Measurements from ENCODE around the gene PIH1D2. TPM values are rescaled to one million over a fixed set of nuclear protein-coding genes. Genes with fewer than 3 reads are reported as not detected.
A peak's percentile ranks its signal among the peaks of the same experiment; 100 is the strongest.
"Not testable (repeated sequence)": the region's sequence is repeated elsewhere in the genome, so short reads cannot be mapped to it uniquely, and the experiment has no call there.

PIH1D2 gene
- polyA plus RNA-seq, 4 donors: 0.67 to 1.2 (median 1.1) TPM; not detected in 1

GRCh38 chr11:112106070-112106469 is 32.3 kb upstream of the PIH1D2 start:
- FAIRE-seq: no peak
- H3K9me3 ChIP-seq (ENCODE audit: control insufficient read depth in 2 of 2, insufficient read depth in 1 of 2, low read depth in 1 of 2, low read length in 1 of 2): no peaks in the 10 kb centered on the region
- H3K27ac ChIP-seq (ENCODE audit: low read depth in 1 of 3, low read length in 2 of 3): no peak overlapping the region
- peak; percentile 16 to 51 for DNase-seq
- WGBS, 3 donors: 41 to 68% (median 58%) methylated on average over 8 of the region's 8 CpGs
- no peaks in the 10 kb centered on the region for H3K4me1 ChIP-seq (ENCODE audit: control insufficient read depth in 3 of 3, insufficient read depth in 2 of 3, low read depth in 1 of 3, low read length in 2 of 3)
- no peak overlapping the region for H3K4me3 ChIP-seq (ENCODE audit: low read depth in 1 of 3, low read length in 3 of 3)
- peaks cover 0 to 4% (median 2%) of the 10 kb centered on the region in 3 donors for H3K36me3 ChIP-seq (ENCODE audit: control insufficient read depth in 3 of 3, insufficient read depth in 2 of 3, low read depth in 1 of 3, low read length in 3 of 3)
- H3K27me3 ChIP-seq (ENCODE audit: control insufficient read depth in 3 of 3, insufficient read depth in 3 of 3, low read length in 3 of 3): no peaks in the 10 kb centered on the region

GRCh38 chr11:112103446-112103845 is 29.6 kb upstream of the PIH1D2 start:
- Histone ChIP-seq H3K27me3 (ENCODE audit: control insufficient read depth in 3 of 3, insufficient read depth in 3 of 3, low read length in 3 of 3) (no peaks in the 10 kb centered on the region), H3K36me3 (ENCODE audit: control insufficient read depth in 3 of 3, insufficient read depth in 2 of 3, low read depth in 1 of 3, low read length in 3 of 3) (peaks cover 0 to 4% (median 2%) of the 10 kb centered on the region in 3 donors), H3K9me3 (ENCODE audit: control insufficient read depth in 2 of 2, insufficient read depth in 1 of 2, low read depth in 1 of 2, low read length in 1 of 2) (no peaks in the 10 kb centered on the region), H3K4me1 (ENCODE audit: control insufficient read depth in 3 of 3, insufficient read depth in 2 of 3, low read depth in 1 of 3, low read length in 2 of 3) (no peaks in the 10 kb centered on the region), H3K27ac (ENCODE audit: low read depth in 1 of 3, low read length in 2 of 3) (no peak overlapping the region), H3K4me3 (ENCODE audit: low read depth in 1 of 3, low read length in 3 of 3) (no peak overlapping the region)
- no peak for DNase-seq
- FAIRE-seq: no peak
- WGBS, 3 donors: 70 to 81% (median 72%) methylated on average over 6 of the region's 6 CpGs

- WGBS, 3 donors: 69 to 75% (median 71%) methylated on average over 2 of the region's 2 CpGs
- Histone ChIP-seq H3K27me3 (ENCODE audit: control insufficient read depth in 3 of 3, insufficient read depth in 3 of 3, low read length in 3 of 3) (no peaks in the 10 kb centered on the region), H3K27ac (ENCODE audit: low read depth in 1 of 3, low read length in 2 of 3) (no peak overlapping the region), H3K4me1 (ENCODE audit: control insufficient read depth in 3 of 3, insufficient read depth in 2 of 3, low read depth in 1 of 3, low read length in 2 of 3) (no peaks in the 10 kb centered on the region), H3K4me3 (ENCODE audit: low read depth in 1 of 3, low read length in 3 of 3) (no peak overlapping the region), H3K36me3 (ENCODE audit: control insufficient read depth in 3 of 3, insufficient read depth in 2 of 3, low read depth in 1 of 3, low read length in 3 of 3) (peaks cover 0 to 8% (median 6%) of the 10 kb centered on the region in 3 donors), H3K9me3 (ENCODE audit: control insufficient read depth in 2 of 2, insufficient read depth in 1 of 2, low read depth in 1 of 2, low read length in 1 of 2) (no peaks in the 10 kb centered on the region)
- DNase-seq (no peak), FAIRE-seq (no peak)
Observed at GRCh38 chr11:112100462-112100861, 26.6 kb upstream of the PIH1D2 start.

GRCh38 chr11:112097734-112098528 is 24.1 kb upstream of the PIH1D2 start:
- WGBS, 3 donors: 90 to 96% (median 95%) methylated on average over 11 of the region's 11 CpGs
- no peaks in the 10 kb centered on the region for H3K27me3 ChIP-seq (ENCODE audit: control insufficient read depth in 3 of 3, insufficient read depth in 3 of 3, low read length in 3 of 3)
- FAIRE-seq: no peak
- H3K4me3 ChIP-seq (ENCODE audit: low read depth in 1 of 3, low read length in 3 of 3): no peak overlapping the region
- DNase-seq: no peak
- no peaks in the 10 kb centered on the region for H3K9me3 ChIP-seq (ENCODE audit: control insufficient read depth in 2 of 2, insufficient read depth in 1 of 2, low read depth in 1 of 2, low read length in 1 of 2)
- H3K27ac ChIP-seq (ENCODE audit: low read depth in 1 of 3, low read length in 2 of 3): no peak overlapping the region
- peaks cover 0 to 14% (median 9%) of the 10 kb centered on the region in 3 donors for H3K36me3 ChIP-seq (ENCODE audit: control insufficient read depth in 3 of 3, insufficient read depth in 2 of 3, low read depth in 1 of 3, low read length in 3 of 3)
- H3K4me1 ChIP-seq (ENCODE audit: control insufficient read depth in 3 of 3, insufficient read depth in 2 of 3, low read depth in 1 of 3, low read length in 2 of 3): no peaks in the 10 kb centered on the region

- DNase-seq (no peak), FAIRE-seq (no peak)
- H3K27ac ChIP-seq (ENCODE audit: low read depth in 1 of 3, low read length in 2 of 3): no peak overlapping the region
Observed at GRCh38 chr11:112096194-112096593, 22.4 kb upstream of the PIH1D2 start.

GRCh38 chr11:112095302-112095701 is 21.5 kb upstream of the PIH1D2 start:
- H3K36me3 ChIP-seq (ENCODE audit: control insufficient read depth in 3 of 3, insufficient read depth in 2 of 3, low read depth in 1 of 3, low read length in 3 of 3): peaks cover 10 to 25% (median 18%) of the 10 kb centered on the region in 3 donors
- not testable (repeated sequence) for H3K9me3 ChIP-seq (ENCODE audit: control insufficient read depth in 2 of 2, insufficient read depth in 1 of 2, low read depth in 1 of 2, low read length in 1 of 2); H3K27ac ChIP-seq (ENCODE audit: low read depth in 1 of 3, low read length in 2 of 3); H3K27me3 ChIP-seq (ENCODE audit: control insufficient read depth in 3 of 3, insufficient read depth in 3 of 3, low read length in 3 of 3); H3K4me1 ChIP-seq (ENCODE audit: control insufficient read depth in 3 of 3, insufficient read depth in 2 of 3, low read depth in 1 of 3, low read length in 2 of 3); FAIRE-seq; H3K4me3 ChIP-seq (ENCODE audit: low read depth in 1 of 3, low read length in 3 of 3); DNase-seq
- WGBS, 3 donors: 96 to 97% (median 97%) methylated on average over 2 of the region's 2 CpGs

More at GRCh38 chr11:112096194-112096593, 22.4 kb upstream of the PIH1D2 start:
- H3K4me3 ChIP-seq (ENCODE audit: low read depth in 1 of 3, low read length in 3 of 3): no peak overlapping the region
- H3K36me3 ChIP-seq (ENCODE audit: control insufficient read depth in 3 of 3, insufficient read depth in 2 of 3, low read depth in 1 of 3, low read length in 3 of 3): peaks cover 8 to 21% (median 15%) of the 10 kb centered on the region in 3 donors
- H3K4me1 ChIP-seq (ENCODE audit: control insufficient read depth in 3 of 3, insufficient read depth in 2 of 3, low read depth in 1 of 3, low read length in 2 of 3): no peaks in the 10 kb centered on the region
- no peaks in the 10 kb centered on the region for H3K27me3 ChIP-seq (ENCODE audit: control insufficient read depth in 3 of 3, insufficient read depth in 3 of 3, low read length in 3 of 3)
- H3K9me3 ChIP-seq (ENCODE audit: control insufficient read depth in 2 of 2, insufficient read depth in 1 of 2, low read depth in 1 of 2, low read length in 1 of 2): no peaks in the 10 kb centered on the region

GRCh38 chr11:112087212-112087611 is 13.4 kb upstream of the PIH1D2 start:
- WGBS, 3 donors: 16 to 20% (median 18%) methylated on average over 10 of the region's 10 CpGs
- H3K27ac ChIP-seq (ENCODE audit: low read depth in 1 of 3, low read length in 2 of 3): peak overlapping the region; percentile 31 to 89 (median 60)
- no peak for DNase-seq
- peaks cover 0 to 11% (median 8%) of the 10 kb centered on the region in 3 donors for H3K4me1 ChIP-seq (ENCODE audit: control insufficient read depth in 3 of 3, insufficient read depth in 2 of 3, low read depth in 1 of 3, low read length in 2 of 3)
- H3K9me3 ChIP-seq (ENCODE audit: control insufficient read depth in 2 of 2, insufficient read depth in 1 of 2, low read depth in 1 of 2, low read length in 1 of 2): no peaks in the 10 kb centered on the region
- H3K27me3 ChIP-seq (ENCODE audit: control insufficient read depth in 3 of 3, insufficient read depth in 3 of 3, low read length in 3 of 3): no peaks in the 10 kb centered on the region
- FAIRE-seq: no peak
- H3K36me3 ChIP-seq (ENCODE audit: control insufficient read depth in 3 of 3, insufficient read depth in 2 of 3, low read depth in 1 of 3, low read length in 3 of 3): peaks cover 18 to 21% (median 19%) of the 10 kb centered on the region in 3 donors
- peak overlapping the region; percentile 71 to 96 (median 93) for H3K4me3 ChIP-seq (ENCODE audit: low read depth in 1 of 3, low read length in 3 of 3)

- no peaks in the 10 kb centered on the region for H3K27me3 ChIP-seq (ENCODE audit: control insufficient read depth in 3 of 3, insufficient read depth in 3 of 3, low read length in 3 of 3)
- no peaks in the 10 kb centered on the region for H3K9me3 ChIP-seq (ENCODE audit: control insufficient read depth in 2 of 2, insufficient read depth in 1 of 2, low read depth in 1 of 2, low read length in 1 of 2)
- 0 to 1% (median 0%) methylated on average over 43 to 45 of the region's 45 CpGs for WGBS, 3 donors
- peak within 1 kb of the TSS; percentile 61 to 89 (median 65) for H3K27ac ChIP-seq (ENCODE audit: low read depth in 1 of 3, low read length in 2 of 3)
- peak within 1 kb of the TSS; percentile 71 to 96 (median 93) for H3K4me3 ChIP-seq (ENCODE audit: low read depth in 1 of 3, low read length in 3 of 3)
- FAIRE-seq: no peak
- H3K4me1 ChIP-seq (ENCODE audit: control insufficient read depth in 3 of 3, insufficient read depth in 2 of 3, low read depth in 1 of 3, low read length in 2 of 3): peaks cover 0 to 11% (median 8%) of the 10 kb centered on the region in 3 donors
- H3K36me3 ChIP-seq (ENCODE audit: control insufficient read depth in 3 of 3, insufficient read depth in 2 of 3, low read depth in 1 of 3, low read length in 3 of 3): peaks cover 17% of the 10 kb centered on the region in 3 donors
- DNase-seq: peak; percentile 98 to 99
Observed at GRCh38 chr11:112086422-112087191, 12.8 kb upstream of the PIH1D2 start, which contains the start of the genes SDHD and TIMM8B. Gene SDHD (plus strand): TSS chr11:112086873. CDS start chr11:112086908, 35 bp downstream. Gene TIMM8B (minus strand): TSS chr11:112086756. CDS start chr11:112086723, 33 bp downstream.
